ENCODE data around the gene TSLP.

Gene TSLP

GRCh38 chr5:111071413-111071812 is at the start of gene TSLP:
TSLP (plus strand) TSS chr5:111071713; CDS start chr5:111071891, 178 bp downstream.
- no peak for DNase-seq (ENCODE audit: low read depth)

GRCh38 chr5:111022301-111022700 is 49.2 kb upstream of the TSLP start:
- DNase-seq (ENCODE audit: low read depth) = no peak

GRCh38 chr5:111028865-111029264 is 42.6 kb upstream of the TSLP start:
- DNase-seq (ENCODE audit: low read depth) = no peak

- no peak for DNase-seq (ENCODE audit: low read depth)
Measured at GRCh38 chr5:111043712-111044506, 27.6 kb upstream of the TSLP start.

DNA sequence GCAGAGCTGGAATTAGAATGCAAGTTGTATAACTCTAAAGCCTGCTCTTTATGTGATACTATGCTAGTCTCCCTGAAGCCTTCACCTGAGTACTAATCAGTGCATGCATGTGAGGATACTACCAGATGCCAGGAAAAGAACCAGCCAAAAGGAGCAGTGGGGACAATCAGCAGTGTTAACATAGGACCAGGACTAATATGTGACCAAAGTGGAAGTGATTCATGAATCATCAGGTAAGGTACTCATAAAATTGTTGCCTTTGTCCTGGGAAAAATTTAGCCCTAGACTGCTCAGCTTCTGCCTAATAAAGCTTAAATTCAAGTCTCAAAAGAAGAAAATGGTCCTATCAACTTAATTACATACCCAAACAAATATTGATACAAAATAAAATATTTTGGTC is 13.4 kb upstream of the TSLP start:
- no peak for DNase-seq (ENCODE audit: low read depth)

- no peak for DNase-seq (ENCODE audit: low read depth)
Measured at GRCh38 chr5:111060169-111060568, 11.3 kb upstream of the TSLP start.

GRCh38 chr5:111061618-111062017 is 9.9 kb upstream of the TSLP start:
- no peak for DNase-seq (ENCODE audit: low read depth)

DNA sequence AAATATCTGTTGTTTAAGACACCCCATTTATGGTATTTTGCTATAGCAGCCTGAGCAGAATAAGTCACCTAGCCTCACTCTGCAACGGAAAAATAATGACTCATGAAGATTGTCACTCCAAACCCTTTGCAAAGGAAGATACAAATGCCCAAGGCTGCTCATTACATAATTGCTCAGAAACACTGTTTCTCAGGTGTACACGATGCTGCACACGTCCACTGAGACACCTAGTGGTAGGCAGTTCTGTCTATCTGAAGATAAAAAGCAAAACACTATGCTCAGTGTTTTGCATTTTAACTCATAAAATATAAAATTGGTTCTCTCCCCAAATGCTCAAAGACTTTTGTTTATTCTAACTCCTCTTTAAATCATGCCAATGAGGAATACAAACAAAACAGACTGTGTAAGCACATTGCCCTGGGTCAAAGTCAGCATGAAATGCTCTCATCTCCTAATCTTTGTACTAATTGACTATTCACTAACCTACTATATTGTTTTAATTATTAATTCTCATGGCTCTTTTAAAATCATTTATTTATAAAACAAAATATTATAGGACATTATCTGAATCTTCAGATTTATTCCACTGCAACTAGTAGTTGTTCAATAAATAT is 7.7 kb upstream of the TSLP start:
- no peak for DNase-seq (ENCODE audit: low read depth)

- no peak for DNase-seq (ENCODE audit: low read depth)
Measured at GRCh38 chr5:111066261-111066938, 5.1 kb upstream of the TSLP start.

DNA sequence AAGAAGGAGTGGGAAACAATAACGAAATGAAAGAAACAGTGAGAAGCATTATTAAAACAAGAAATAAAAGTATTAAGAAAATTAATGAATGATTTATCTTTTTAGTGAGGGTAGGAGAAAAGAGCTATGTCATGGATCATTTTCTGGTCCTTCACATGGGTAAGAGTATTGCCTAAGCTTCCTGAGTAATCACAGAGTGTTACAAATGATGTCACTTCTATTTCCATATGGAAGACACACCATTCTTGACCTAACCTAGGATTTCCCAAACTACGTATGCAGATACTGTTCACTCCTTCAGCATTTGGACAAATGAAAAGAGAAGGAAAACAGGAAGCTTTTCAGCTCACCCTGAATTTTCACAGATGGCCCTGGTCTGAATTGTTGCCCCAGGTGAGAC is 3.3 kb upstream of the TSLP start:
- no peak for DNase-seq (ENCODE audit: low read depth)

GRCh38 chr5:111069839-111070238 is 1.7 kb upstream of the TSLP start:
- no peak for DNase-seq (ENCODE audit: low read depth)

- DNase-seq (ENCODE audit: low read depth) = no peak
Measured at GRCh38 chr5:111070272-111071134, 1.0 kb upstream of the TSLP start.

DNA sequence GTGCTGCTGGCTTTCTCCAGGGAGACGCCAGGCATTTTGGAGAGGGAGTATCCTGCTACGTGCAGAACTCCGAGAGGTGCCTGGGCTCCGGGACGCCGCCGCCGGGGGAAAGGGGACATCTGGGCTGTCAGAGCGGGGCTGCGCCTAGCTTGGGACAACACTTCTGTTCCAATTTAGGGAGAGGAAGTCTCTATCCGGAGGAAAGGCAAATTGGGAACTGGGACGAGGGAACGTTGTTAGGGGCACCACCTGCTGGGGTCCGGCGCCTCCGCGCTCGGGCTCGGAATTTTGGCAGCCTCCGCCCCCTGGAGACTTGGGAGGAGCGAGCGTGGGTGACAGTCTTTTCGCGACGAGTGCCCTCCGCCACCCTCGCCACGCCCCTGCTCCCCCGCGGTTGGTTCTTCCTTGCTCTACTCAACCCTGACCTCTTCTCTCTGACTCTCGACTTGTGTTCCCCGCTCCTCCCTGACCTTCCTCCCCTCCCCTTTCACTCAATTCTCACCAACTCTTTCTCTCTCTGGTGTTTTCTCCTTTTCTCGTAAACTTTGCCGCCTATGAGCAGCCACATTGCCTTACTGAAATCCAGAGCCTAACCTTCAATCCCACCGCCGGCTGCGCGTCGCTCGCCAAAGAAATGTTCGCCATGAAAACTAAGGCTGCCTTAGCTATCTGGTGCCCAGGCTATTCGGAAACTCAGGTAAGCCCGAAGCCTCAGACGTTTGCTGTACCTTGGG is 1.6 kb downstream of the TSLP start:
- DNase-seq (ENCODE audit: low read depth) = no peak

- no peak for DNase-seq (ENCODE audit: low read depth)
Measured at GRCh38 chr5:111074244-111074643, 2.7 kb downstream of the TSLP start.

DNA sequence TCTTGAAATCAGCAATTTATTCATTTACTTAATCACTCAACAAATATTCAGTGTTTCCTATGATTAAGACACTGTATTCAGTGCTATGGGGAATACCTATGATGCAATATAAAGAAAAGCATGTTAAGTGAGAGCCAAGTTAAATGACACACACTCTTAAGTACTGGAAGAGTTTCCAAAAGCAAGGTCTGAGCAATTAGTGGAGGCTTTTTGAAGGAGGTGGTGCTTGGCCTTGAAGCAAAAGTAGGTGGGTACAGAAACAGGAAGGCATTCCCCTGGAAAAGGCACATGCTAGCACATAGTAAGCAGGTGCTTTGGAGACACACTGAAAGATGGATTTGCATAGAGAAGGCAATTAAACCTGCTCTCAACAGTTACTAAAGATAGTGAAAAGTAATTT is 4.0 kb downstream of the TSLP start:
- no peak for DNase-seq (ENCODE audit: low read depth)

- no peak for DNase-seq (ENCODE audit: low read depth)
Measured at GRCh38 chr5:111076091-111076490, 4.6 kb downstream of the TSLP start.

DNA sequence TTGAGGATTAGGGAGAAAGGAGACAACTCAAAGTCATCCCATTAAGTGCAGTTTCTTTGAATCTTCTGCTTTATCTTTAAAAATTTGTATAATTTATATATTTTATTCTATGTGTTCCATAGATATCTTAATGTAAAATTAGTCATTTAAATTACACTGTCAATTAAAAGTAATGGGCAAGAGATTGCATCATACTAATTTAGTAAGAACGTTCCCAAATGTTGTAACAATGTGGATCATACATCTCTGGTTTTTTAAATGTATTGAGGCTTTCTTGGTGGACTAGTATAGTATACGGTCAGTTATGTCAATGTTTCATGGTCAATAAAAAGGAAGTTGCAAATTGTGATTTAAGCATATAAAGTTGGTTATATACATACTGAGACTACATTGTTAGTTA is 6.2 kb downstream of the TSLP start:
- no peak for DNase-seq (ENCODE audit: low read depth)

- DNase-seq (ENCODE audit: low read depth) = no peak
Measured at GRCh38 chr5:111079846-111080245, 8.3 kb downstream of the TSLP start.

DNA sequence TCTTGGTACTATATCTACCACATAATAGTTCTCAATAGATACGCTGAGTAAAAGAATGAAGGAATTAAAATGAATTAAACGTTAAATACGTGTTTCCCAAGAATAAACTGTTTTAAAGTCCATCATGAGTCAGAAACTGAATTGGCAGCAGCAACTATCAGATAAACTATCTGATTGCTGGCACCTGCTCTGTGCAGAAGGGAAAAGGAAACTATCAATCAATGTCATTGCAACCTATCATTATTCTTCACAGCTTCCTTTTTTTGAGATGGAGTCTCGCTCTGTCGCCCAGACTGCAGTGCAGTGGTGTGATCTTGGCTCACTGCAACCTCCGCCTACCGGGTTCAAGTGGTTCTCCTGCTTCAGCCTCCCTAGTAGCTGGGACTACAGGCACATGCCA is 11.8 kb downstream of the TSLP start:
- no peak for DNase-seq (ENCODE audit: low read depth)

DNA sequence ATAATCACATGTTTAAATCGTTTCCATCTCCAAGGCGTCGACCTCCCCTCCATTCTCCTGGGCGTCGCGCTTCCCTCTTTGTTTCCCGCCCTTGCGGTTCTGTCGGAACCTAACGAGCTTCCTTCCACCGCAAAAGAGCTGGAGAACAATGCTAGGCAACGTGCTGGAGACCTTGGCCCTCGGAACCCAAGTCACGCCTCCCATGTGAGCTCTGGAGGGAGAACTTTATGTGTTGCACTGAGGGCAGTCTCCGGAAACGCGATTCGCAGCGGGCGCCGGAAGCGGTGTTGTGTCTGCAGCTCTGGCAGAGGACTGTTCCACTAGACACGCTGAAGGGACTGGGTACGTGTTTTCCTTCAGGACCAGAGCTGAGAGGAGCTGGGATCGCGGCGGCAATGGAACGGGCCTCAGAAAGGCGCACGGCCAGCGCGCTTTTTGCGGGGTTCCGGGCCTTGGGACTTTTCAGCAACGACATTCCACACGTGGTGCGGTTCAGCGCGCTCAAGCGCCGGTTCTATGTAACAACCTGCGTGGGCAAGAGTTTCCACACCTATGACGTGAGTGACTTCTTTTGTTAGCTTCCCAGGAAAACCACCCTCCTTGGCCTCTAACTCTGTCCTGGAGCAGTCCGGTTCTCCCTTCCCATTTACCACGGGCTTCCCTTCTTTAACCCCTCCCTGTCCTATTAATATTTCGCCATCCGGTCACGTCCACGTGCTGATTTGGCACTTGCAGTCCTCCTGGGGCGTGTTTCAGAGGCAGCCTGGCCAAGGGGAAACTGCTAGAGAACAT is 20.7 kb downstream of the TSLP start, which contains the start of gene WDR36:
Gene WDR36, plus strand, starts transcription at position 287 of the 792 bp plus-strand sequence. Its CDS starts 109 bp downstream, at position 396.
- DNase-seq (ENCODE audit: low read depth) = peak; percentile 79

DNA sequence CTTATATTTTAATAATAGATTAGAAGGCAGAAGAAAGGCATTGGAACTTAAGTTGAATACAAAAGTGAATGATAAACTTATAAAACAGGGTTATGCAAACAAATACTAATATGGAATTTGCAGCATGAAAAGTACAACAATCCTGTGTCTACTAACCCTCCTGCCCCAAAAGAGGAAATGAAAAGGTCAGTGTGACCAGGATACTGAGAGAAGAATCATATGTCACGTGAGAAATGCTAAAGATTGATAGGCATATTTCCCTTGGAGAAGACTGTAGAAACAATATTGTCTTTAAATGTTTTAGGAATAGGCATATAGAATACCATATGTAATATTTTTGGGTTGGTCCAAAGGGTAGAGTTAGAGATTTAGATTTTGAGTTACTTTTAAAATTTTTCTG is 24.5 kb downstream of the TSLP start:
- no peak for DNase-seq (ENCODE audit: low read depth)
